Neural crest cell (in vitro differentiated cells): ENCODE data around the gene UTP3. TPM values are rescaled to one million over a fixed set of nuclear protein-coding genes. Genes with fewer than 3 reads are reported as not detected.
"Not testable (repeated sequence)": the region's sequence is repeated elsewhere in the genome, so short reads cannot be mapped to it uniquely, and the experiment has no call there.

Experiments used
- DNase-seq: peaks from one replicate; pipeline ENCODE4 v3.0.0; 2021; ENCODE audit warnings: low read depth, mixed read lengths, low spot score
- H3K27ac Mint-ChIP-seq: one replicate; pipeline ENCODE4 v1.8.0; 2021; ENCODE audit warnings: mild to moderate bottlenecking, mixed read lengths; ENCODE audit not compliant: unreplicated experiment
- H3K27me3 Mint-ChIP-seq: 2 replicates; pipeline ENCODE4 v1.8.0; 2021; ENCODE audit warnings: low read depth, mild to moderate bottlenecking, mixed read lengths
- H3K36me3 Mint-ChIP-seq: 2 replicates; pipeline ENCODE4 v1.8.0; 2021; ENCODE audit warnings: low read depth, mild to moderate bottlenecking, mixed read lengths
- H3K4me1 Mint-ChIP-seq: 2 replicates; pipeline ENCODE4 v1.8.0; 2021; ENCODE audit warnings: mixed read lengths
- H3K4me3 Mint-ChIP-seq: one replicate; pipeline ENCODE4 v1.8.0; 2021; ENCODE audit warnings: mild to moderate bottlenecking, mixed read lengths
- H3K9me3 Mint-ChIP-seq: 2 replicates; pipeline ENCODE4 v1.8.0; 2021; ENCODE audit warnings: mixed read lengths
- total RNA-seq: library from RNA; stranded (reverse); gene quantifications from 2 replicates; pipeline ENCODE4 v1.2.1, GENCODE V29; 2021
- TF ChIP-seq, protein P1 (sequence below): fragments of 200-600 bp; sonication (generic); conservative IDR thresholded peaks from 2 replicates; pipeline ENCODE4 v1.5.0; 2021; ENCODE audit warnings: antibody characterized with exemption, mild to moderate bottlenecking

The UTP3 gene
- total RNA-seq, 1 donor from 2014 or later, result 30.1 TPM

DNA sequence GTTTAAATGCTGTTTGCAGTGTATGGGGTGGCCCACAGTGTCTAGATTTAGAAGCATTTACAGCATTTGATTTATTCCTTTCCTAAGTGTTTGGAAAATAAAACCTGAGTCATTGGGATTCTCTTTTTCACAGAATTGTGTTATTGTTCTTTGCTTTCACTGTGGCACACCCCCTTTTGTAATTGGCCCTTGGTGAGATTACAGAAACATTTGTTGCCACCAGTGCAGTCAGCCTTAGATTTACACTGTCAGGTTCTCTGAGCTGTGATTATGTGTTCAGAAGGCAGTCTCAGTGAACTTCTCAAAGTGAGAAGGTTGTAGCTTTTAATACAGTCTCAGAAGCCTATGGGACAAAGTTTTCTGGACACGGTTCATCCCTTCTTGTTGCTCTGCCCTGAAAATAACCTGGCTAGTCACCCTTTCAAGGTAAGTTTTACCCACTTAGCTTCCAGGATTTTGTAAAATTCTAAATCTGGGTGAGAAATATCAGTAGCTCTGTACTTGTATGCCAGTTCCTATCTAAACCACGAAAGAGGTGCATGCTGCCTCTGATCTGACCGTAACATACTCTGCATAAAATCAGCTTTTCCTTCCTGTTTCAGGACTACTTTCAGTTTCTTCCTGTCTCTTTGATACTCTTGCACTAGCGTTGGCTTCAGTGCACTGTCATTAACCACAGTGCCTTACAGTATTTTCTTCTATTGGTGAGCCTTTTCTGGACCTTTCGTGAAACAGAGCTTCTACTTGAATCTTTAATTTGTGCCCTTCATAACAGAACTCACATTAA, 46.0 kb downstream of the UTP3 start:
- H3K27ac Mint-ChIP-seq, result no peak overlapping the region
- H3K27me3 Mint-ChIP-seq, result no peaks in the 10 kb centered on the region
- no peak for DNase-seq
- no peaks in the 10 kb centered on the region for H3K9me3 Mint-ChIP-seq
- H3K36me3 Mint-ChIP-seq, result peaks cover 2% of the 10 kb centered on the region
- TF ChIP-seq, protein P1, sequence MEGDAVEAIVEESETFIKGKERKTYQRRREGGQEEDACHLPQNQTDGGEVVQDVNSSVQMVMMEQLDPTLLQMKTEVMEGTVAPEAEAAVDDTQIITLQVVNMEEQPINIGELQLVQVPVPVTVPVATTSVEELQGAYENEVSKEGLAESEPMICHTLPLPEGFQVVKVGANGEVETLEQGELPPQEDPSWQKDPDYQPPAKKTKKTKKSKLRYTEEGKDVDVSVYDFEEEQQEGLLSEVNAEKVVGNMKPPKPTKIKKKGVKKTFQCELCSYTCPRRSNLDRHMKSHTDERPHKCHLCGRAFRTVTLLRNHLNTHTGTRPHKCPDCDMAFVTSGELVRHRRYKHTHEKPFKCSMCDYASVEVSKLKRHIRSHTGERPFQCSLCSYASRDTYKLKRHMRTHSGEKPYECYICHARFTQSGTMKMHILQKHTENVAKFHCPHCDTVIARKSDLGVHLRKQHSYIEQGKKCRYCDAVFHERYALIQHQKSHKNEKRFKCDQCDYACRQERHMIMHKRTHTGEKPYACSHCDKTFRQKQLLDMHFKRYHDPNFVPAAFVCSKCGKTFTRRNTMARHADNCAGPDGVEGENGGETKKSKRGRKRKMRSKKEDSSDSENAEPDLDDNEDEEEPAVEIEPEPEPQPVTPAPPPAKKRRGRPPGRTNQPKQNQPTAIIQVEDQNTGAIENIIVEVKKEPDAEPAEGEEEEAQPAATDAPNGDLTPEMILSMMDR, result no peak
- H3K4me3 Mint-ChIP-seq, result no peak overlapping the region
- peaks cover 16% of the 10 kb centered on the region for H3K4me1 Mint-ChIP-seq

DNA sequence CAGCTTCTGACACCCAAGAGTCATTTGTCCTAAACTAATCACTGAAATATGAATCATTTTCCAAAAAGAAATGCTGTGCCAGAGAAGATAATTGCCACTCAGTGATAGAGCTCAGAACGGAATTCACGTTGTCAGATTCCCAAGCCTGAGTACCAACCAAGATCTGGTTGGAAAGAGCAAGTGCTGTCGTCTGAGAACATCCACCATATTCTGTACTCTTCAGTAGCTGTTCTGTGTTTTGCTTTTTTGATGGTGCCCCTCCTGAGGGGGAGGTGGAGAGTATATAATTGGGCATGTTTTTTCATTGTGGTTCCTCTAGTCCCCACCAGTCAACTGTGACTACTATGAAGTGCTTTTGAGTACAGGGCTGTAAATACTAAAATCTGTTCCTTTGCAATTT, 46.6 kb downstream of the UTP3 start:
- Mint-ChIP-seq H3K4me3 (no peak overlapping the region), H3K4me1 (peaks cover 22% of the 10 kb centered on the region), H3K9me3 (no peaks in the 10 kb centered on the region), H3K27ac (no peak overlapping the region), H3K36me3 (peaks cover 2% of the 10 kb centered on the region), H3K27me3 (no peaks in the 10 kb centered on the region)
- TF ChIP-seq, protein P1, result no peak
- no peak for DNase-seq

DNA sequence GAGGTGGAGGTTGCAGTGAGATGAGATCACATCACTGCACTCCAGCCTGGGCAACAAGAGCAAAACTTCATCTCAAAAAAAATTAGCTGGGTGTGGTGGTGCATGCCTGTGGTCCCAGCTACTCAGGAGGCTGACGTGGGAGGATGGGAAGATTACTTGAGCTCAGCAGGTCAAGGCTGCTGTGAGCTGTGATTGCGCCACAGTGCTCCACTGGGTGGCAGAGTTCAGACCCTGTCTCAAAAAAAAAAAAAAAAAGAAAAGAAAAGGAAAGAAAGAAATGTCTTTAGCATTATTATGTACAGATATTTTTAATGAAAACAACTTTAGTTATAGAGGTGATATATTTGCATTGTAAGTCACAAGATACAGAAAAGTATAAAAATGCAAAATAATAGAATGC, 47.6 kb downstream of the UTP3 start:
- H3K4me1 Mint-ChIP-seq, result peaks cover 27% of the 10 kb centered on the region
- not testable (repeated sequence) for H3K27ac Mint-ChIP-seq, H3K4me3 Mint-ChIP-seq

DNA sequence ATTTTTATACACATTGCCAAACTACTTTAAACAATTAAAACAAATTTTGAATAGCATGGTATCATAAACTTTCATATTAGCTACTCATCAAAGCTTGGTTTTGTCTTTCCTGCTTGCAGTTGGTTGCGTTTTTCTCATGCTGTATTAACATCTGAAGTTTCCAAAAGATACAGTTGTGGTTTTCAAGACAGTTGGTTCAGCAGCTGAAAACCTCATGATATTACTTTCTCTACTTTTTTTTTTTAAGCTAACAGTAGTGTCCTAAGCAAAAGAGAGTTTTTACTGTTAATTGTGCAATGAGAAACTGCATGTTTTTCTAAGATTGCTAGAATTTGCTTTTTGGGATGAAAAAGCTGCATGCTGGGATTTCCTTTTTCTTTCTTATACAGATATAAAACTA, 48.7 kb downstream of the UTP3 start:
- Mint-ChIP-seq H3K36me3 (peaks cover under 1% of the 10 kb centered on the region), H3K4me3 (no peak overlapping the region), H3K9me3 (no peaks in the 10 kb centered on the region), H3K27me3 (no peaks in the 10 kb centered on the region), H3K4me1 (peaks cover 36% of the 10 kb centered on the region), H3K27ac (no peak overlapping the region)
- no peak for DNase-seq
- TF ChIP-seq, protein P1, result no peak

More for the DNA sequence above, 47.6 kb downstream of the UTP3 start:
- peak; percentile 14 for DNase-seq
- H3K27me3 Mint-ChIP-seq, H3K9me3 Mint-ChIP-seq, H3K36me3 Mint-ChIP-seq: not testable (repeated sequence)
- TF ChIP-seq, protein P1, result peak; percentile 55

DNA sequence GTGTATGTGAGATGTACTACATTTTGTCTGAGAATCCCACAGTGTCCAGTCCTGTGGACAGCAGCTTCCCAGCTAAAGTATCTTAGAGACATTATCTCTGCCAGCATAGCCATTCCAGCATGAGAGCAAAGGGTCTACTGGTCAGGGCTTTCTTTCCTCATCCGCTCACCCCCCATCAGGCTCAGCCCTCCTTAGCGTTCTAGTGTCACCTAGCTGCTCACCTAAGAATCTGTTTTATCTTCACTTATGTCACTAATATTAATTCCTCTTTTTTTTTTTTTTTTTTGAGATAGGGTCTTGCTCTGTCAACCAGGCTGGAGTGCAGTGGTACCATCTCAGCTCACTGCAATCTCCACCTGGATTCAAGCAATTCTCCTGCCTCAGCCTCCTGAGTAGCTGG, 49.1 kb downstream of the UTP3 start:
- no peak overlapping the region for H3K27ac Mint-ChIP-seq
- TF ChIP-seq, protein P1, result no peak
- peaks cover 40% of the 10 kb centered on the region for H3K4me1 Mint-ChIP-seq
- H3K27me3 Mint-ChIP-seq, result no peaks in the 10 kb centered on the region
- H3K36me3 Mint-ChIP-seq, result no peaks in the 10 kb centered on the region
- H3K9me3 Mint-ChIP-seq, result no peaks in the 10 kb centered on the region
- H3K4me3 Mint-ChIP-seq, result no peak overlapping the region
- DNase-seq, result no peak
